Loucy (cell line): ENCODE data around the gene DONSON.

Experiments used
- CTCF ChIP-seq: fragments of 200-600 bp; sonication (generic); conservative IDR thresholded peaks from 2 replicates; pipeline ENCODE4 v1.5.1; 2014; ENCODE audit warnings: mild to moderate bottlenecking, antibody characterized with exemption, low read length
- EZH2phosphoT487 ChIP-seq: fragments of 200-600 bp; IDR thresholded peaks from 2 replicates; pipeline ENCODE4 v1.6.1; 2018; ENCODE audit warnings: antibody characterized with exemption, mild to moderate bottlenecking, moderate library complexity, borderline replicate concordance

- no peak for TF ChIP-seq CTCF
- no peak for TF ChIP-seq EZH2phosphoT487
Measured at GRCh38 chr21:33568448-33568847, 20.0 kb downstream of the DONSON start.
